ENCODE measurements around the gene UQCRH.
"Not testable (repeated sequence)": the region's sequence is repeated elsewhere in the genome, so short reads cannot be mapped to it uniquely, and the experiment has no call there.

DNA sequence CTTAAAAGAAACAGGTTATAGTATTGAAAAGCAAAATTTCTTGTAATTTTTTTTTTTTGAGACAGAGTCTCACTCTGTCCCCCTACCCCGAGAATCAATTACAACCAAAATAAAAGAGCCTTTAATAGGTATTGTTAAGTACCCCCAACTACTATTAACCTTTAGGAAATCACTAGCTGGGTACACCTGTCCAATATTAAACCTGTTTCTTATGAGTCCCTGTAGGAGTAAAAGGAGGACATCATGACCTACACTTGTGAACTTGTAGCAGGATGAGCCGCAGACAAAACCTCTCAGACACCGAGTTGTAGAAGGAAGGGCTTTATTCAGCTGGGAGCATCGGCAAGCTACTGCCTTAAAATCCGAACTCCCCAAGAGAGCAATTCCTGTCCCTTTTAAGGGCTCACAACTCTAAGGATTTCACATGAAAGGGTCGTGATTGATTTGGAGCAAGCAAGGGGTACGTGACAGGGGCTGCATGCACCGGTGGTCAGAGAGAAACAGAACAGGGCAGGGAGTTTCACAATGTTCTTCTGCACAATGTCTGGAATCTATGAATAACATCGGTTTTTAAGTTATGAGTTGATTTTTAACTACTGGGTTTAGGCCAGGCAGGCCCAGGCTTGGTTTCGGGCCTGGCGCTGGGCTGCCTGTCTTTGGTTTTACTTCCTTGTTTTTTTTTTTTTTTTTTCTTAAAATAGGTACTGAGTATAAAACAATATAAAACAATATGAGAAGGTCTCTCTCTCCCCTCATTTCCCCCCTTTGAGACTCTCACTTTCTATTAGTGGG lies 22.0 kb downstream of the UQCRH start:
- TF ChIP-seq EP300, CTCF, POLR2A (IDR thresholded peaks at IDR 0.05): not testable (repeated sequence)

Measured in gastroesophageal sphincter (tissue), 3 donors.